SU-DHL-6 (cell line): Measurements from ENCODE around the gene ZNF219.

Experiments
- H2AFZ ChIP-seq: fragments of 200-600 bp; sonication (generic); 2 replicates; pipeline ENCODE4 v1.6.1; 2014; ENCODE audit warnings: low read depth, mild to moderate bottlenecking, moderate library complexity, mixed read lengths, antibody characterized with exemption, low read length; ENCODE audit not compliant: severe bottlenecking
- H3F3A ChIP-seq: fragments of 200-600 bp; shearing (Covaris generic); 2 replicates; pipeline ENCODE4 v1.6.0; 2016; ENCODE audit warnings: antibody characterized with exemption, mild to moderate bottlenecking; ENCODE audit not compliant: insufficient read depth
- H3K27ac ChIP-seq: fragments of 200-600 bp; sonication (generic); 2 replicates; pipeline ENCODE4 v1.5.1; 2016; ENCODE audit warnings: low read depth, mild to moderate bottlenecking, low read length, moderate library complexity, mixed read lengths
- H3K27me3 ChIP-seq: fragments of 200-600 bp; sonication (generic), shearing (Covaris generic); 2 replicates; pipeline ENCODE4 v1.6.0; 2014; ENCODE audit warnings: mild to moderate bottlenecking, low read length
- H3K36me3 ChIP-seq: fragments of 200-600 bp; sonication (generic); 2 replicates; pipeline ENCODE4 v1.6.1; 2014; ENCODE audit warnings: mild to moderate bottlenecking, low read length, mixed read lengths
- H3K4me2 ChIP-seq: fragments of 300-600, 200-600 bp; shearing (Covaris generic), sonication (generic); 2 replicates; pipeline ENCODE4 v1.6.0; 2014; ENCODE audit warnings: low read length, low read depth, mild to moderate bottlenecking; ENCODE audit not compliant: poor library complexity, severe bottlenecking
- H3K4me3 ChIP-seq: fragments of 200-600 bp; sonication (generic); 2 replicates; pipeline ENCODE4 v1.5.1; 2014; ENCODE audit warnings: antibody characterized with exemption, low read length, mild to moderate bottlenecking, mixed read lengths; ENCODE audit not compliant: insufficient read depth, poor library complexity, severe bottlenecking
- H3K79me2 ChIP-seq: fragments of 200-600 bp; sonication (generic); 2 replicates; pipeline ENCODE4 v1.6.1; 2014; ENCODE audit warnings: mild to moderate bottlenecking, low read length, moderate library complexity; ENCODE audit not compliant: insufficient read depth
- H3K9ac ChIP-seq: fragments of 200-600 bp; sonication (generic); 2 replicates; pipeline ENCODE4 v1.7.0; 2014; ENCODE audit warnings: mild to moderate bottlenecking, low read length
- H3K9me2 ChIP-seq: fragments of 200-600 bp; sonication (generic); replicated peaks from 2 replicates; pipeline ENCODE4 v1.6.1; 2014; ENCODE audit warnings: low read length; ENCODE audit not compliant: insufficient read depth
- H3K9me3 ChIP-seq: fragments of 200-600 bp; sonication (generic); 2 replicates; pipeline ENCODE4 v1.6.1; 2014; ENCODE audit warnings: low read length, mixed read lengths; ENCODE audit not compliant: insufficient read depth
- H4K20me1 ChIP-seq: fragments of 200-600 bp; sonication (generic); 2 replicates; pipeline ENCODE4 v1.6.1; 2014; ENCODE audit warnings: low read depth, mild to moderate bottlenecking, antibody characterized with exemption, low read length, moderate library complexity, mixed read lengths
- CTCF ChIP-seq: fragments of 200-600 bp; sonication (generic); IDR thresholded peaks from one replicate; pipeline ENCODE4 v1.5.1; 2017; ENCODE audit warnings: antibody characterized with exemption, mild to moderate bottlenecking, low read length, moderate library complexity; ENCODE audit not compliant: insufficient read depth, poor library complexity, severe bottlenecking
- EZH2phosphoT487 ChIP-seq: fragments of 200-600 bp; sonication (generic), shearing (Covaris generic); conservative IDR thresholded peaks from 2 replicates; pipeline ENCODE4 v1.6.1; 2018; ENCODE audit warnings: mild to moderate bottlenecking, antibody characterized with exemption, low read length, moderate library complexity, mixed read lengths

Gene ZNF219

GRCh38 chr14:21069388-21070082 lies 28.9 kb downstream of the ZNF219 start:
- no peak overlapping the region for H2AFZ ChIP-seq
- H3K27me3 ChIP-seq: no peaks in the 10 kb centered on the region
- H3K9me3 ChIP-seq: no peaks in the 10 kb centered on the region
- no peaks in the 10 kb centered on the region for H3F3A ChIP-seq
- no peaks in the 10 kb centered on the region for H3K79me2 ChIP-seq
- no peak overlapping the region for H3K9ac ChIP-seq
- H3K4me3 ChIP-seq: no peak overlapping the region
- H3K36me3 ChIP-seq: no peaks in the 10 kb centered on the region
- H3K9me2 ChIP-seq: no peaks in the 10 kb centered on the region
- no peak overlapping the region for H3K4me2 ChIP-seq
- TF ChIP-seq CTCF (no peak), EZH2phosphoT487 (no peak)
- no peak overlapping the region for H3K27ac ChIP-seq
- no peaks in the 10 kb centered on the region for H4K20me1 ChIP-seq

GRCh38 chr14:21068521-21069387 lies 29.7 kb downstream of the ZNF219 start:
- Histone ChIP-seq H2AFZ (no peak overlapping the region), H3K4me2 (no peak overlapping the region), H3K9me2 (no peaks in the 10 kb centered on the region), H3K9me3 (no peaks in the 10 kb centered on the region), H3F3A (no peaks in the 10 kb centered on the region), H3K27me3 (no peaks in the 10 kb centered on the region), H3K27ac (no peak overlapping the region), H3K4me3 (no peak overlapping the region), H3K9ac (no peak overlapping the region), H3K79me2 (no peaks in the 10 kb centered on the region), H3K36me3 (no peaks in the 10 kb centered on the region), H4K20me1 (no peaks in the 10 kb centered on the region)
- TF ChIP-seq EZH2phosphoT487 (no peak), CTCF (peak; percentile 39)

- Histone ChIP-seq H3K9ac (no peak overlapping the region), H3K27ac (no peak overlapping the region), H3K36me3 (no peaks in the 10 kb centered on the region), H3K9me3 (no peaks in the 10 kb centered on the region), H3K79me2 (no peaks in the 10 kb centered on the region), H3K4me3 (no peak overlapping the region), H3K27me3 (no peaks in the 10 kb centered on the region), H2AFZ (no peak overlapping the region), H4K20me1 (no peaks in the 10 kb centered on the region), H3K9me2 (no peaks in the 10 kb centered on the region), H3F3A (no peaks in the 10 kb centered on the region), H3K4me2 (no peak overlapping the region)
- TF ChIP-seq EZH2phosphoT487 (no peak), CTCF (peak; percentile 16)
These were observed 31.5 kb downstream of the ZNF219 start for GRCh38 chr14:21066882-21067502.
